DMS114 treated with DMSO at 0.1 percent for 48 hours (cell line): ENCODE measurements around the gene CAVIN2.
A peak's percentile ranks its signal among the peaks of the same experiment; 100 is the strongest.

Source experiments
- DNase-seq: peaks from one replicate; lab custom pipeline; 2025; ENCODE audit not compliant: unreplicated experiment; lab: John Stamatoyannopoulos, UW

The CAVIN2 gene

DNA sequence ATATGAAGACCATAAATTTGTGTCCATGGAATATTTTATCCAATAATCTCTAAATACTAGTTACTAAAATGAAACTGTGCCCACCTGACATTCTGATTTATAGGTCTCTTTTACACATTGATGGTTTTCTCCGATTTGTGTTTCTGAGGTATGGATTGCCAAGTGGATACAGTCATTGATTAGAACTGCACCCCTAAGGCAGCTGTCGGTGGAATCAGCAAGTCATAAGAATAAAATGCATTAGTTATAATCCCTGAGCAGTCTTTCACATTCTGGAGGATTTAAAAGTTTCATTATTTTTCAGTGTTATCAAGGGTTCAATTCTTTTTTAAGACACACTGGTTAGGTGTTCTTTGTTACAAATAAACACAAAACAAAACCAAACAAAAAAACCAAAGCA is 6.0 kb downstream of the CAVIN2 start:
- no peak for DNase-seq

DNA sequence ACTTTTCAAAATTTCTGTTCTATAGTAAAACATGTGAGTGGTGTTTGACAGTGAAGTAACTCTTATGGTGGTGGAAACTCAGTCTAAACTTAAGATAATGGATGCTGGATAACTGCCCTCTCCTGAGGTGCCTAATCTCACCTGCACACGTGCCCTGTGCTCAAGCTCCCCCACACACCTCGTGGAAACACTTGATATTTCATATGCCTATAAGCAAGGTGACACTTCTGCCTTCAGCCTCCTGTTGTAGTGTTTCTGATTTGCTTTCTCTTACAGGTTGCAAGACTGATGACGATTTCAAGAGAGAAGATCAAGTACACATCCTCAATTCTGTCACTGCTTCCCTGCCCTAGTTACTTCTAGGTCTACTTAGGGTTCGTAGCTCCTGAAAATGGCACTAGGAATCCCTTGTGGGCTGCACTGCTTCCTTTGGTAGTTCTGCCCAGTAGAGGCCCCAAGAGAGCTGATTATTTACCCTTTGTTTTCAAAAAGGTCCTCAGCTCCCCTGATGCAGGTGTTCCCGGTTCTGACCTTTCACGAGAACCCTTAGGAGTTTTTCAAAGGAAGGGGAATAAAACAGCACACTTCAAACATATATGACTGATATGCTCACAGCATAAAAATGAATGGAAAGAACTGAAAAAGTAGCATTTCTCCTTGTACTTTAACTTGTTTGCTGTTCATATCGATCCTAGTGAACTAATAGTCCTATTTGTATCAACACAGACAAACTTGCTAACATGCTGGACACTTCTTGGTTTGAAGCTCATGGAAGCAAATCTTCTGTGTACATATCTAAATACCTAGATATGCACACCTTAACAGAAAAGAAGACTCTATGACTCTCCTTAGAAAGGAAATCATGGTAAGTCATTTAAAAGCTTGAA is 6.7 kb downstream of the CAVIN2 start:
- no peak for DNase-seq

DNA sequence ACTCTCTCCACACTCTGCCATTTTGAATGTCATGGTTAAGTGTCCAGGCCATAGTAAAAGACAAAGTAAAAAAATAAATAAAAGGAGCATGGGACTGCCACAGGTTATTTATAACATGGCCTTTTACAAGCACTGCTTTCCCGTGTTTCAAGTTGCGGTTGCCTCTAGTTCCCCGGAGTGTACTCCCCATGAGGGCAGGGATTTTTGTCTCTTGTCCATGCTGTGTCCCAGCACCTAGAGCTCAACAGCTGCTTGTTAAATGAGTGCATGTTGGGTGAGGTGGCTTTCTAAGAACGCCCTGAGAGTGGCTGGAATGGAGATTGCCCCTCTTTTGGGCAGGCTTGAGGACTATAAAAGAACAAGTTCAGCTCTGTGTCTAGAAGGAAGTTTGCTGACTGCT is 8.4 kb downstream of the CAVIN2 start:
- DNase-seq: no peak

DNA sequence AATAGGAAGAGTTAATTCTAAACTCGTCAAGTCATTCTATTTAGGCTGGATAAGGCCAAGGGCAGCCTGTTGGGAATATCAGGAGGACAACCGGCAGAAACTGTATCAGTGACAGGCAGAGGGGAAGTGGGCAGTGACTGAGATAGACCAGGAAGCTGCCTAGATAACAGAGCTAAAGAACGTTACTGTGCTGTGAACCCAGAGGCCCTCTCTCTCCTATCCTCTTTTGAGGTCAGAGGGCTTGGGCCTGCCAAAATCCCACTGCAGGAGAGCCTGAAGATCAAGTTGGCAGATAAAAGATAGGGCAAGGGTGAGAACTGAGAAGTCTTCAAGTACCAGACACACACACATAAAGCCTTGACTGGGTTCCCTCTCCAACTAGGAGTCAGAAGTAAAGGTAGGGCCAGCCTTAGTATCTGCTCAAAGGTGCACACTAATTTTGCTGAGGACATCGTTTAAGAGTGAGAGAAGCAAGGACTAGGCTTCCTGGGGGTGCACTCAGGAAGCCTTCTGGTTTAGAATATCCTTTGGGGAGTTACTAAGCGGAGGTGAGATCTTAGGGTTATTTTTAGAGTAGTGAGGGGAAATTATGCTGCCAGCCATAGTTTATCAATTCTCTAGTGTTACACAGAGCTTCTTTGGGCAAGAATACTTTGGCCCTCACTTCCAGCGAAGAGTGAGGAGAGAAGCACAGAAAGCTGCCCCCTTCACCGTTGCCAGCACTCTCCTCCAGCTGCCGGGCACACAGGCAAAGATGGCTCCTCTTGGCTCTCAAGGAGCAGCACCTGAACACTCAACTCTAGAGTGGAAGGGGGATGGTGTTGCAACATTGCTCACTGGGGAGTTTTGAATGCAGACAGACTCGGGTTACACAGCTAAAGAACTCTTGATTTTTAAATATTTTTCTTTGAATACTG is 9.8 kb downstream of the CAVIN2 start:
- DNase-seq: no peak

DNA sequence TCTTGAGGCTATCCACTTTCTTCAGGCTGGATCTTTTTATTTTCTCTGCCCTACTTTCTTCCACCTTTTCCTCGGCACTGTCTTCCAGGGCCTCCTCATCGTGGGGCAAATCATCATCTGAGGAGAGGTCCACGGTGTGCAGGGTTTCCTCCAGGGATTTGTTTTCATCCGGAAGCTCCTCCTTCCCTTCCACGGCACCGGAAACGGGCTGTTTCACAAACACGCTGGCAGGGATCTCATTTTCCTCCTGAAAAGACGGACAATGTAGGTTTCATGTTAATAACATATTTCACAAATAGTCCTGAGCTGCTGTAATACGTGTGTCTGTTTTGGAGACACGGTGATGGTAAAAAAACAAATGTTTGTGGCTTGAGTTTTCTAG is 10.4 kb downstream of the CAVIN2 start:
- DNase-seq: no peak

DNA sequence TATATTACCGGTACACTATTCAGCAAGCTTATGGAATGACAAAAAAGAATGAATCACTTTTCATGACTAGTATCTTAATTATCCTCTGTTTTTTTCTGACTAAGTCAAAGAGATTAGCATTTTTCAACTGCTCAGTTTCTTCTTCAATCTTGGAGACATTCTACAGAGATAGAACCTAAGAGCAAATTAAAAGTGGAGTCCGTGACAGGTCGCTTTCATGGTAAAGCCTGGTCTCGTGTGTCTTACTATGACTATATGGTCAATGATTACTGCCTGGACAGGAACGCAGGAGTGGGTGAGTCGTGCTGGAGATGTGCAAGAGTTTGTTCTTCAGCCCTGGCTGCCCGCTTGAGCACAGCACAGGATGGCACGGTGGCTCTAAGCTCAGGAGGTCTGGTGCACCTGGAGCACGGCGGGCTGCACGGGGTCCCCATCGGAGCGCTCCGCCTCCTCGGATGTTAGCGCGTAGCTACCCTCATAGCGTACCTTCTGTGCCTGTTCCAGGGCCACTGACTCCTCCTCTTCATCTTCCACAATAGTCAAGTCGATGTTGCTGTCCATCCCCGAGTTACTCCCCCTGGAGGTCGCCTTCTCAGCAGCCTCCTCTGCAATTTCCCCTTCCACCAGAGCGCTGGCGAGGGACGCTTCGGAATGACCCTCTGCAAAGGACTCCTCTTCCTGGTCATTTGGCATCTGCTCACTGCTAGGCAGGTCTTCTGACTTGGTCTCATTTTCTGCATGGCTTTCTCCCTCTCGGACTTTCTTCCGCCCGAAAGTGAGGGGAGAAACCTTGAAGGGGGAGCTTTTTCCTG is 11.1 kb downstream of the CAVIN2 start:
- no peak for DNase-seq

DNA sequence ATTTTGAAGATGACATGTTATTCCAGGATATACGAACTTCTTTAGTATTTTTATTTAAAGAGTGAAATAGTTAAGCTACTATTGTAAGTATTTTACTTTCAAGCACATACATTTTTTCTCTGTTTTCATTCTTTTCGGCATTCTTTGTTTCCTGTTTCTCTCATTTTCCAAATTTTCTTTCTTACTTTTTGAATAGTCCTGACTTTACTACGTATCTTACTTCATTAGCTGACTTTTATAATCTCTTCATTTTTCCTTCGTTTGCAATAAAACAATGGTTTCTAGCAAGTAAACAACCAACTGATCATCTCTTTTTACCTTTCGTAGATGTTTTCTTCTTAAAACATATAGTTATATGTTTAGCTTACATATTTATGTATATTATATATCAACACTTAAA is 11.8 kb downstream of the CAVIN2 start:
- DNase-seq: no peak

DNA sequence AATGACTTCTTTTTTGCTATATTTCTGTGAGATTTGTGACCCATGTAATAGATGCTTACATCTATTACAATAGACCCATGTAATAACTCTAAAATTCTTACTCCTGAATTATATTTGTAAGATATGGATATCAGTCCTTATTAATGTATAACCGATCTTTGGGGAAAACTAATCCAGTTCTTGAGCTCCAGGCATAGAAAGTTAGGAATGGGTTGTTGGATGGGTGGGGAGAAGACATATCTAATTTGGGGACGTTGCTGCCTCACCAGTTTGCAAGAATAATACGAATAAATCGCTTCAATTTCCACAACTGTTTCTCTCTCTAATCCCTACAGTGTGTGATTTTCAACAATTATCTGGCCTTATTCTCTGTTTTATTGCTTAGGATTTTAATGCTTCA is 13.5 kb downstream of the CAVIN2 start:
- DNase-seq: no peak

DNA sequence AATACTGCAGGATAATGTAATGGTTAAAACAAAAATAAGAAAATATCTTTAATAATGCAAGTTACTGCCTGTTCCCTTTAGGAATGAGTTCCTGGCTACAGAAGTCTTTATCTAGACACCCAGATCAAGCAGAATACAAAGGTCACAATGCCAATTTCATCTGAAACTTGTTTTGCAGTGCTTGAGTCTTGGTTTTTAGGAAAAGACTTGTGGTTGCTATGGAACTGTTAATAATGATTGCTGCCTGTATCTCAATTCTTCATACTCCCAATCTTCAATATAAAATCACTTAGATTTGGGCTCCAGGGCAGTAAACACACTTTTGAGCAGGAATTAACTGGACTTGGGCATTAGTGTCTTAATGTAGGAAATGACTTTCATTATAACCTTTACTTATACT is 14.2 kb downstream of the CAVIN2 start:
- no peak for DNase-seq

DNA sequence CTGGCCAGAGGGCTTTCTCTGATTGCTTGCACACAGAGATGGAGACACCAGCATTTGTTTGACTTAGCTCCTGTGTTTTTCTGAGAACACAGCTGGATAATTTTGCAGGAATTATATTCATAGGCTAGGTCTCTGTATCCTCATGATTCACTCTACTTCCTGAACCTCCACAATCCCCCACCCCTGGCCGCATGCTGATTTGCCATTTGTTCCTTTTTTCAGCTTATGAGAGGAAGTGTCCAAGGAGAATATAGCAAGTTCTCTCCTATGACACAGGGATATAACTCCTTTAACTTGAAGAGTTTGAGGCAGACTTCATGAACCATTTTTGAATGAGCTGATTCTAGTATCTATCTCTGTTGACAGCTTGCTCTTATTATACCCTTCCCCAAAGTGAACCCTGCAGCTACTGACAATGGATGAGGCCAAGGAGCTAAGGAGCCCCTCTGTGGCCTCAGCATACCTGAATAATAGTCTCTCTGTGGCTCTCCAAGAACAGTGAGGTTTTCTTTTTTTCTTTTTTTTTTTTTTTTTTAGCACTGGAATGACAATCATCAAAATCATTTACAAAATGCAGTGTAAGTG is 15.4 kb downstream of the CAVIN2 start:
- no peak for DNase-seq

DNA sequence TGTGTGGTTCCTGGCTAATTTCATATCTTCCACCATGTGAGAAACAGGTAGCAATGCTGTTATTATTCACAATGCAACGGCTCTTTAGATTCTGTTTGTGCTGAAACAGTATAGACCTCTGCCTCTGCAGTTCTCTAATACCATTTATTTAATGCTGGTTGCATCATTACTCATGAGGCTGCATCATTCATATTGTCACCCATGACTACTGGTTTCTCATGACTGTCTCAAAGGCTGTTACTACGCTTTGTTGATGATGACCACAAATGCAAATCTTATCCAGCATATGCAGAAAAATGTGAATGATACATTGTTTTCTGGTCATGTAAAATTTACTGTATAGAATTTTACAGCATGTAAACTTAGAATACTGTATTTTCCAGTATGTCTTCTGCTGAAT is 22.5 kb downstream of the CAVIN2 start:
- no peak for DNase-seq

DNA sequence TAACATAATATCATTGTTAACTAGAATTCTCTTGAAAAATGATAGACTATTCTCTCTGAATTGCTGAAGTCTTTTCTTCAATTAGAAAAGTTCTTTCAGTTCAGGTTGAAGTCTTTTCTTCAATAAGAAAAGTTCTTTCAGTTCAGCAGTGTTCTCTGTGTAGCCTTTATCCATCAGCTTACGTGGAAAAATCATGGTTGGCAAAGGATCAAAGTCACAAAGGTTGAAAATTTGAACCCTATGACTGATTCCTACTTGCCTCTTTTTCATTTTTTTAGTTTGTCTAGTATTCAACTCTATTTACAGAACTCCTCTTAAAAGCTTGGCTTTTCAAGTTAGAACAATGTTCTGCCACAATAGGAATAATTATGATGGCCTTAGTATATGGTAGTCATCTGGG is 25.8 kb downstream of the CAVIN2 start:
- no peak for DNase-seq

DNA sequence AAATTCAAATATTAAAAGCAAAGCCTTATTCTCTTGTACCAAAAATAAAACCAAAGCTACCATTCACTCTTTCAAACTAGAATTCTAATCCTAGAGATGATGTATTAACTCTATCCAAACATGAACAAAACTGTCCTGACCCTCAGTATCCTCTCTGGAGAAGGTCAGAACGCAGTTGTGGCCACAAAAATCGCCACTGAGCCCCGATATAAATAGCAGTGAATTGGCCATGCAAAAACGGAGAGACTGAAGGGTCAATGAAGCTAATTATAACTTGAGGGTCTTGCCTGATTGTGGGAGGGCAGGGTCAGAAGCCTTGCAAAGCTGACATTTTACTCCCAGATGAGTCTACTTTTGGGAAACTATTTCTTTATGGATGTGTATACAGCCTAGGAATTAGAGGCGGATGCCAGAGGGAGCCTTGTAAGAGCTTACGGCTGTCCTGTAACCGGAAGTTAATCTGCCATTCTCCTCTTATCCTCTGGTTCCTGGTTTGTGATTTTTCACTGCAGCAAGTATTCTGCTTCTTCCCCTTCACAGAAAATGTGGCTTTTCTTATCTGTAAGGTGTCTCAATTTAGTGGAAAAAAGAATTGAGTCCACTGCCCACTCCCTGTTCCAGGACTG is 28.1 kb downstream of the CAVIN2 start:
- no peak for DNase-seq

DNA sequence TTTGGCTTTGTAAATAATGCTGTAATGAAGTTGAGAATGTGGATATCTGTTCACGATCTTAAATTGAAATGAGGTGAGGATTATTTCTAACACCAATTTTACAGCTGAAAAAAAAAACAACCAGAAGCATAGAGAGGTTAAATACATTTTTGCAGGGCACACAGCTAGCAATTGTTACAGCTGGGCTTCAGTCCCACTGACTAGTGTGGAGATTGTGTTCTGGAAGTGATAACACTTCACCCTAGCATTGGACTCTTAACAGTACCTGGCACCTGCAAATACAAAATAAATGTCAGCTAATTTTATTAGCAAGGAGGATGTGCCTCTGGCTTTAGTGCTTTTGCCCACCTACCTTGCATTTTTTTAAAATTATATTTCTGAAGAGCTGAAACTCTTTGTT is 28.8 kb downstream of the CAVIN2 start:
- no peak for DNase-seq

DNA sequence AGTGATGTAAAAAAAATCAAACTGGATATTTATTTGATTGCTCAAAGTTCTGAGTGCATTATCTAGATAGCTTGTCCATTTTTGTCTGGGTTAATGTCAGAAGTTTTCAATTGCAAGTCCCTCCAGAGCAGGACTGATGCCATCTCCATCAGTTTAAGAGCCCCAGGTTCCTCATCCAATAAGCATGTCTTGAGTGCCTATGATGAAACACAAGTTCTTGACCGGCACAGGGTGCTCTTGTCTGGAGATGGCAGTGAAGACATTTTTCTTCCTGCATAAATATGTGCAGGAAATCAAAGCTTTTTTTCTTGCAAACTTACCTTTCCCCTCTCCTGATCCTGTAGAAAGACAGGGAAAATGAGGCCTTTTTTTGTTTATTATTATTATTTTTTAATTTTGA is 31.9 kb downstream of the CAVIN2 start:
- no peak for DNase-seq

DNA sequence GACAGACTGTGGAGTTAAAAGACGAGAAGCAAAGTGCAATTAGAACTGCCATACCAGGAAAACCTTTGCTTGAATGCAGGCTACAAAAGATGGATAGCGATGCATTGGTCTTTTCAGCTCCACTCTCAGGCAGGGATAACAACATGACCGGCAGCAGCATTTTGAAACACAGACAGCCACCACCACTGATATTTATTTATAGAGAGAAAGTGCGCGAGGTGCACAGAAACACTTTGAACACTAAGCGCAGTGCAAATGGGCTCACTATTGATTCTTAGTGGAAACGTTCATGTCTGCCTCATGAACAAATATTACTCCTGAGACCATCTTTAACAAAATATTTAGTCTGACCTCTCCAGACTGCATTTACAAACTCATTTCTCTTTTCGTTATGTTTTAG is 32.9 kb downstream of the CAVIN2 start:
- no peak for DNase-seq

DNA sequence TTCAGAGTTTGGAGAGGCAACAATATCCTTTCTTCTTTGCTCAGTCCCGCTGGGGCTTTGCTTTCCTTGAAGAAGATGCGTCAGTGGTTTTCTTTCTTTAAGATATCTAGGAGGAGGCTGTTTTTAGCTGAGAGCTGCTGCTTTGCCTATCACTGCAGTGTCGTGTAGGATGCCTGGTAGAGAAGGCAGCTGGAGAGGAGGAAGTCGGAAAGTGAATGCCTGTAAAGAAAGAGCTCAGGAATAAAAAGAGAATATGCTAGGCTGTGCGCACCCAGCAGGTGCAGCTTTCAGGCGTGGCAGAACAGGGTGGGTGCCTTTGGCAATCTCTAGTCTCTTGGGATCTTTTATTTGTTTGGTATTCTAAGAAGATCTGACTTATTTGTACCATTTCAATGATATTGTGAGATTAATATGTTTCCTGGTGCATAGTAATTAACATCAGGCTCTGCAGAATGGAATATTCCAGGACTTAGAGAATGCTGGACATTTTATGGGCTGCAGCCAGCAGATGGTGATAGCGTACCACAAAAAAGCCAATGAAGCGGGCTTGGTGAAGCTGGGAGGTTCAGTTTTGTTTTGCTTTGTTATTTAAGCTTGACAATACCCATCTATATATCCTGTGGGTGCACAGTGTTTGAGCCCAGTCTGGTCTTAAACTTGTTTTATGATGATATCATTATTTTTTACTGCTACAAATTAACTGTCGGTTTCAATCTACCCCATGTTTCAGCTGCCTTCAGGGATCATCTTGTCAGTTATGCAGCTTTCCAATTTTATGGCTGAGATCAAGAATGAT is 34.9 kb downstream of the CAVIN2 start:
- DNase-seq: peak; percentile 53

DNA sequence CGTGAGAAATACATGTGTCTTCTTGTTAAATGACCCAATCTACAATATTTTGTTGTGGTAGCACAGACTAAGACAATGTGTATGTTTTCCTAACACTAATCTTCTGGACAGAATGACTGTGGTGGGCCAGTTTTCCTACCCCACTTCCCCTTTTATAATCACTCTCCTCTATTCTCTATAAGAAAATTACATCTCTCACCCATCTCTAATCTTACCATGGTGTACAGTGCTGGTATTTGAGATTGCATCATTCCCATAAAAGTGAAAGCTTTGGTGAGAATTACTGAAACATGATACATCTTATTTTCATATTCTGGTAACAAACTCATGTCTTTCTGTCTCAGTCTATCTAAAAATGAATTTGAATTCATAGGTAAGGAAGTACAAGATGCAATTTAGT is 40.5 kb downstream of the CAVIN2 start:
- DNase-seq: no peak

DNA sequence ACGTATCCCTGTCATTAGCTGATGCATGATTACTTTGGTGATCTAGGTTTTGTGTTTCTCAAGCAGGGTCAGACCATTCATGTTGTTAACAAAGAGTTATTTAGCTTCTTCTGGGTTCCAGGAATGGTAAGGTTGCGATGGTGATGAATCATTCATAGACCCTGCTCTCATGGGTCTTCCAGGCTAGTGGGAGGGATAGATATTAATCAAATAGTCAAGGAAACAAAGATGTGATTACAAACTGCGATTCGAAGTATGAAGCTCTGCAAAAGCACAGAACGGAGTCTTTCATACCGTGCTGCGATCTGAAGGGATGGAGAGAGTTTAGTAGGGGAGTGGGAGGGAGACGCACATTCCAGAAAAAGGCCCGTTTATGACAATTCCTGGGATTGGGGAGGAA is 42.1 kb downstream of the CAVIN2 start:
- no peak for DNase-seq

DNA sequence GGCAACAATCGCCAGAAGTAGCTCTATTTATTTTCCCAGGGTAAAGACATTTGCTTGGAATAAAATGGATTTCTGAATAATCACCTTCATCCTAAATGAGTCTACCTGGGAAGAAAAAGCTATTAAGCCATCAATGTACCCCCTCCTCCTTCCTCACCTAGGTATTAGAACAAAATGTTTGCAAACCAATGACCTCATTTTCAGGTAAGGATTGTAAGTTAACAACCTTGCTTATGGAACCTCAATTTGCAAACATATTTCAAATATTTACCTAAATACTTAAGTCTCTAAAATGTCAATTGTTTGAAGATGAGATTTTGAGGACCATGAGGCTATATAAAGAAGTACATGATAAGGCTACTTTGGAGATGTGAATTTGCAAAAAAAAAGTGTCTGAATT is 43.9 kb downstream of the CAVIN2 start:
- no peak for DNase-seq
